Cardiac muscle cell (in vitro differentiated cells and primary cell): ENCODE data around the gene MOB2. TPM values are rescaled to one million over a fixed set of nuclear protein-coding genes. Genes with fewer than 3 reads are reported as not detected.
A peak's percentile ranks its signal among the peaks of the same experiment; 100 is the strongest.

ENCODE experiments used
- DNase-seq, 2 donors: peaks; one replicate each; pipeline versions ENCODE4 v3.0.0 to v3.0.0-alpha.2; 2010 to 2017; ENCODE audit warnings: low read depth in 1 of 2, low spot score in 1 of 2
- H3K27ac ChIP-seq: fragments of 200-600 bp; sonication (generic); 2 replicates; pipeline ENCODE4 v1.5.1; 2016
- H3K27me3 ChIP-seq: fragments of 200-600 bp; sonication (generic); 2 replicates; pipeline ENCODE4 v1.6.0; 2016; ENCODE audit warnings: control low read depth
- H3K36me3 ChIP-seq: fragments of 200-600 bp; sonication (generic); 2 replicates; pipeline ENCODE4 v1.5.1; 2016; ENCODE audit warnings: control low read depth
- H3K4me1 ChIP-seq: fragments of 200-600 bp; sonication (generic); 2 replicates; pipeline ENCODE4 v1.8.1; 2017; ENCODE audit warnings: low read depth, mild to moderate bottlenecking, mixed run types
- H3K4me3 ChIP-seq: fragments of 200-600 bp; sonication (generic); 2 replicates; pipeline ENCODE4 v1.5.1; 2016; ENCODE audit warnings: mild to moderate bottlenecking
- H3K9me3 ChIP-seq: fragments of 200-600 bp; sonication (generic); 2 replicates; pipeline ENCODE4 v1.5.1; 2017; ENCODE audit warnings: low read depth, mild to moderate bottlenecking, control low read depth
- CTCF ChIP-seq: IDR thresholded peaks from 2 replicates; pipeline ENCODE4 v1.5.1; 2012; ENCODE audit warnings: low read depth, mild to moderate bottlenecking, low read length
- polyA plus RNA-seq: library from polyadenylated mRNA; unstranded; fragments of >200 nt; fragmentation: Nextera tagmentation; extraction: Ambion mirVana; gene quantifications from 2 replicates; pipeline ENCODE4 v1.2.1, GENCODE V29; 2016
- total RNA-seq: library from RNA; depleted of rRNA; stranded (reverse); fragments of >200 nt; gene quantifications from 2 replicates; pipeline ENCODE4 v1.2.3, GENCODE V29; 2016

The MOB2 gene
- total and polyA plus RNA-seq, 2 experiments from 2014 or later, result 31.1 to 52.0 TPM

- Histone ChIP-seq H3K4me3 (no peak overlapping the region), H3K27ac (no peak overlapping the region), H3K9me3 (no peaks in the 10 kb centered on the region), H3K4me1 (peaks cover 16% of the 10 kb centered on the region), H3K27me3 (no peaks in the 10 kb centered on the region), H3K36me3 (no peaks in the 10 kb centered on the region)
- TF ChIP-seq CTCF, result no peak
- DNase-seq, result peak in 1 of 2 donors; percentile 15
These were observed 34.2 kb upstream of the MOB2 start for GRCh38 chr11:1520663-1521267.

- DNase-seq, result no peak
- no peak for TF ChIP-seq CTCF
- Histone ChIP-seq H3K27ac (no peak overlapping the region), H3K4me3 (no peak overlapping the region), H3K27me3 (no peaks in the 10 kb centered on the region), H3K4me1 (peaks cover 16% of the 10 kb centered on the region), H3K9me3 (no peaks in the 10 kb centered on the region), H3K36me3 (no peaks in the 10 kb centered on the region)
These were observed 33.7 kb upstream of the MOB2 start for GRCh38 chr11:1520209-1520662.

GRCh38 chr11:1519028-1520010, 32.7 kb upstream of the MOB2 start:
- no peak for TF ChIP-seq CTCF
- H3K27me3 ChIP-seq, result no peaks in the 10 kb centered on the region

GRCh38 chr11:1518301-1518700, 31.7 kb upstream of the MOB2 start:
- H3K4me3 ChIP-seq, result no peak overlapping the region
- TF ChIP-seq CTCF, result no peak
- peaks cover 9% of the 10 kb centered on the region for H3K4me1 ChIP-seq
- H3K36me3 ChIP-seq, result no peaks in the 10 kb centered on the region
- DNase-seq, result no peak
- H3K27ac ChIP-seq, result no peak overlapping the region
- H3K9me3 ChIP-seq, result no peaks in the 10 kb centered on the region
- H3K27me3 ChIP-seq, result no peaks in the 10 kb centered on the region

More at GRCh38 chr11:1519028-1520010, 32.7 kb upstream of the MOB2 start:
- H3K27ac ChIP-seq, result no peak overlapping the region
- no peaks in the 10 kb centered on the region for H3K36me3 ChIP-seq
- H3K4me1 ChIP-seq, result peaks cover 16% of the 10 kb centered on the region
- no peak overlapping the region for H3K4me3 ChIP-seq
- H3K9me3 ChIP-seq, result no peaks in the 10 kb centered on the region
- DNase-seq, result no peak

GRCh38 chr11:1517117-1518005, 30.8 kb upstream of the MOB2 start:
- H3K27ac ChIP-seq, result no peak overlapping the region
- H3K36me3 ChIP-seq, result no peaks in the 10 kb centered on the region
- H3K4me3 ChIP-seq, result no peak overlapping the region
- TF ChIP-seq CTCF, result no peak
- H3K9me3 ChIP-seq, result no peaks in the 10 kb centered on the region
- H3K4me1 ChIP-seq, result peaks cover 4% of the 10 kb centered on the region
- DNase-seq, result no peak
- H3K27me3 ChIP-seq, result no peaks in the 10 kb centered on the region
